Measurements from ENCODE around the gene NKX3-2. TPM values are rescaled to one million over a fixed set of nuclear protein-coding genes. Genes with fewer than 3 reads are reported as not detected.

The NKX3-2 gene
- total and polyA plus RNA-seq, 3 donors from 2014 or later = 0.50 to 1.3 (median 0.57) TPM

DNA sequence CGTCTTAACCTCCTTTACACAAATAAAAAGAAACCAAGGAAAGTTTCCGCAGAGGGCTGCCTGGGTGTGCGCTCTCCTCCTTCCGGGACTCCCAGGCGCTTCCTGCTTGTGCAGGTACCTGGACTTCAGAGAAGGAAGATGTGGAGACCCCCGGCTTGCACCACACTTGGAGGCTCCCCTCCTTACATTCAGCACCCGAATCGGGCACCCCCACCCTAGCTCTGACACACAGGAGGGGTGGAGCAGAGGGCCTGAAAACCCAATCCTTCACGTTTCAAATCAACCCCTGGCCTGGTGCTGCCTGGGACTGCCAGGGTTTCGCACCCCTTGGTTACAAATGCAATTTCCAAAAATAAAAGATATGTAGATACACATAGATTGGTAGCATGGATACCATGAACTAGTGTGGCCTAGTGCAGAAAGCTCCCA, 3.1 kb downstream of the NKX3-2 start:
- H3K9me3 ChIP-seq = no peaks in the 10 kb centered on the region
- peaks cover 3% of the 10 kb centered on the region for H3K27me3 ChIP-seq
- no peak overlapping the region for H3K4me3 ChIP-seq
- no peak for TF ChIP-seq POLR2A (IDR thresholded peaks at IDR 0.05)
- TF ChIP-seq, protein P1, sequence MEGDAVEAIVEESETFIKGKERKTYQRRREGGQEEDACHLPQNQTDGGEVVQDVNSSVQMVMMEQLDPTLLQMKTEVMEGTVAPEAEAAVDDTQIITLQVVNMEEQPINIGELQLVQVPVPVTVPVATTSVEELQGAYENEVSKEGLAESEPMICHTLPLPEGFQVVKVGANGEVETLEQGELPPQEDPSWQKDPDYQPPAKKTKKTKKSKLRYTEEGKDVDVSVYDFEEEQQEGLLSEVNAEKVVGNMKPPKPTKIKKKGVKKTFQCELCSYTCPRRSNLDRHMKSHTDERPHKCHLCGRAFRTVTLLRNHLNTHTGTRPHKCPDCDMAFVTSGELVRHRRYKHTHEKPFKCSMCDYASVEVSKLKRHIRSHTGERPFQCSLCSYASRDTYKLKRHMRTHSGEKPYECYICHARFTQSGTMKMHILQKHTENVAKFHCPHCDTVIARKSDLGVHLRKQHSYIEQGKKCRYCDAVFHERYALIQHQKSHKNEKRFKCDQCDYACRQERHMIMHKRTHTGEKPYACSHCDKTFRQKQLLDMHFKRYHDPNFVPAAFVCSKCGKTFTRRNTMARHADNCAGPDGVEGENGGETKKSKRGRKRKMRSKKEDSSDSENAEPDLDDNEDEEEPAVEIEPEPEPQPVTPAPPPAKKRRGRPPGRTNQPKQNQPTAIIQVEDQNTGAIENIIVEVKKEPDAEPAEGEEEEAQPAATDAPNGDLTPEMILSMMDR (IDR thresholded peaks at IDR 0.05) = no peak
- intact Hi-C loops (cut with DNase I; ENCODE audit: low total_unique reads) = no loop called here
- H3K36me3 ChIP-seq (ENCODE audit: low read depth, missing control alignments) = no peaks in the 10 kb centered on the region
- H3K4me1 ChIP-seq = peaks cover 5% of the 10 kb centered on the region
- DNase-seq = no peak
- 18 to 20% methylated on average over 10 of the region's 10 CpGs for WGBS, 2 donors
- no peak overlapping the region for H3K27ac ChIP-seq

DNA sequence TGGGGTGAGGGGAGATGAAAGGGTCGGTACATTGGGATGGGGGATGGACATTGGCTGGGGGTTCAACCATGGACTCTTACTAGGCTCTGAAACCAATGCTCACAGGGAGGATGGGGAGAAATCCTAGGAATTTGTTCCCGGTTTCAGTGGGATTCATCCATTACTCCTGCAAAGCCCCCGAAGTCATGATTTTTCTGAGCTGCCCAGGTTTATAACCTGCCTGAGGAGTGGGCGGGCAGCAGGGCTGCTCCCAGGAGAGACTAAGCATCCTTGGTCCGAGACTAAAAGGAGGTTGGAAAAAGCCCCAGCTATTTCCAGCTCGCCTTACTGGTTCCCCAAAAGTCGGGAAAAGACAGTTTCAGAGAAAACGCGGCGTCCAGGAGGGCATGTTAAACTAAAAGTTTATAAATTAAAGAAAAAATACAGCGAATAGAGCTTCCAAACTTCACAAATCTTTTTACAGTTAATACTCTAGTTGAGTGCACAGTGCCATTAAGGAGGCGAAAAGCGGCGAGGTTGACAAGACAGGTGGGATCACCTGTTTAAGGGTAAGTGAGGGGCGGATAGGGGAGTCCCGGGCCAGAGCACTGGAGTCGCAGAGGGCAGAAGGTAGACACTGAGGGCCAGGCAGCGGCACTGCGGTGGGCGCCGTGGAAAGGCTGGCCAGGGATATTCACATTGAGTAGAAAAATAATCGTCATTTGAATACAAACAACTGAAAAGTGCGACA, 3.7 kb downstream of the NKX3-2 start:
- TF ChIP-seq, protein P1 (IDR thresholded peaks at IDR 0.05) = no peak
- no peak for TF ChIP-seq POLR2A (IDR thresholded peaks at IDR 0.05)
- H3K4me1 ChIP-seq = peaks cover 5% of the 10 kb centered on the region
- H3K27ac ChIP-seq = no peak overlapping the region
- intact Hi-C loops (cut with DNase I; ENCODE audit: low total_unique reads) = no loop called here
- no peak for DNase-seq
- WGBS, 2 donors = 10 to 15% methylated on average over 23 of the region's 23 CpGs
- no peak overlapping the region for H3K4me3 ChIP-seq
- no peaks in the 10 kb centered on the region for H3K9me3 ChIP-seq
- peaks cover 3% of the 10 kb centered on the region for H3K27me3 ChIP-seq
- H3K36me3 ChIP-seq (ENCODE audit: low read depth, missing control alignments) = no peaks in the 10 kb centered on the region

DNA sequence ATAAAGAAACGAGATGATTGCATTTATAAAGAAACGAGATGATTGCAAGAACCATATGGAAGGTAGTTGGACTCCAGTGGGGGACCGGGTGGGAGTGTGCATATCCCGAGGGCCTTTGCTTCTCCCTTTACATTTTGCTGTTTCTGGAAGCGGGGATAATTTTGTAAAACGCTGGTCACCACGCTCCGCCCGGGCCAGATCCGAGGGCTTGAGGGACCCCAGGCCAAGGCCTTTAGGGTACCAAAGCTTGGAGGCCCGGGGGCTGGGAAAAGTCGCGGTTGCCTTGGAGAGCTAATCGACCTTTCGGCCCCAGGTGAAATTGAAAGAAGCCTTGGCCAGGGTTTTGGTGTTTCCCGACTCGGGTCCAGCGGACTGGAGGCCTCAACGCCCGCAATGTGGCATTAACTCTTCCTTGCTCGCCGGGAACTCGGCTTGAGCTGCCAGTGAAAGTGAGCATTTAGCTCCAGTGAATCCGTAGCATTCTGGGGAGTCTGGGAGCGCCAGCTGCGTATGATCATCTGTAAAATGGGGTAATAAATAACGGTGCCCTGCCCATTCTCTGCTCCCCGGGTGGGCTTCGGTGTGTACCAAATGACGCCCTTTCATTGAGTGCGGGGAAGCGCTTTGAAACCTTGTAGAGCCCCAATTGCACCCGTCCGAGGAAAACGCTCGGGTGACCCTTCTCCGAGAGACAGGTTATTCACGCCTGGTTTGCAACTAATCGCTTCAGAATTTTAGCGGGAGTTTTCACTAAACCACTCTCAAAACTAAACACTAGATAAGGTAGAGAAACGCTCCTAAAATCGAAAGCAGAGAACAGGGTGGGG, 4.5 kb downstream of the NKX3-2 start:
- Histone ChIP-seq H3K27ac (no peak overlapping the region), H3K27me3 (peaks cover 3% of the 10 kb centered on the region), H3K4me3 (no peak overlapping the region), H3K9me3 (no peaks in the 10 kb centered on the region), H3K36me3 (ENCODE audit: low read depth, missing control alignments) (no peaks in the 10 kb centered on the region), H3K4me1 (peaks cover 5% of the 10 kb centered on the region)
- no peak for TF ChIP-seq POLR2A (IDR thresholded peaks at IDR 0.05)
- TF ChIP-seq, protein P1 (IDR thresholded peaks at IDR 0.05) = no peak
- DNase-seq = no peak
- 7 to 9% methylated on average over 29 to 42 of the region's 42 CpGs for WGBS, 2 donors
- intact Hi-C loops (cut with DNase I; ENCODE audit: low total_unique reads) = no loop called here

DNA sequence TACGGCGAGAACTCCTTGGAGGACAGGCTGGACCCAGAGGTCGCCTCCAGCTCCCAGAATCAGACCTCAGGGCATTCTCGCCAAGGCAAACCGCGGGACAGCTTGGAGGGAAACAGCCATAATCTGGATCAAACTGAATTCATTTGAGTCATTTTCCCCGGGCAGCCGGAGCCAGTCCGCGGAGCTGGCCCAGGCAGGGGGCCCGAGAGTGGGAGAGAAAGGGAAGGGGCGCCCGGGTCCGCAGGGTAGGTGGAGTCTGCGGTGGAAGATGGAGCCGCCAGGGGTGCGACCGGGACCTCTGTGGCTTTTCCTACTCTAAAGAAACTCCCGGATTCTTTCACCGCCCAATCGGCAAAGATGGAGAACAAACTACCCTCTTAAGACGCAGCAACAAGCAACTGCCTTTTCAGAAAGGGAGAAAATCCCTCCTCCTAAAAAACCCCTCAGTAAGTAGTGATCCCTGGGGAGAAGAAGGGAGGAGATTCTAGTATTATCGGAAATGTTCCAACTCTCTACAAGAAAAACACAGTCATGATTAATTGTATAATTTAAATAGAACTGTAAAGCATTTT, 5.2 kb downstream of the NKX3-2 start:
- Histone ChIP-seq H3K4me3 (no peak overlapping the region), H3K4me1 (peaks cover 5% of the 10 kb centered on the region), H3K27ac (no peak overlapping the region), H3K27me3 (peaks cover 6% of the 10 kb centered on the region), H3K9me3 (no peaks in the 10 kb centered on the region), H3K36me3 (ENCODE audit: low read depth, missing control alignments) (no peaks in the 10 kb centered on the region)
- DNase-seq = no peak
- intact Hi-C loops (cut with DNase I; ENCODE audit: low total_unique reads) = no loop called here
- TF ChIP-seq POLR2A (IDR thresholded peaks at IDR 0.05) = no peak
- TF ChIP-seq, protein P1 (IDR thresholded peaks at IDR 0.05) = no peak
- WGBS, 2 donors = 5 to 8% methylated on average over 23 of the region's 23 CpGs

Data from testis (tissue), 3 donors.